Measurements from ENCODE around the gene DPP7. TPM values are rescaled to one million over a fixed set of nuclear protein-coding genes. Genes with fewer than 3 reads are reported as not detected.
A peak's percentile ranks its signal among the peaks of the same experiment; 100 is the strongest.

The DPP7 gene
- total RNA-seq, 2 experiments from 2014 or later: 154 to 182 TPM

DNA sequence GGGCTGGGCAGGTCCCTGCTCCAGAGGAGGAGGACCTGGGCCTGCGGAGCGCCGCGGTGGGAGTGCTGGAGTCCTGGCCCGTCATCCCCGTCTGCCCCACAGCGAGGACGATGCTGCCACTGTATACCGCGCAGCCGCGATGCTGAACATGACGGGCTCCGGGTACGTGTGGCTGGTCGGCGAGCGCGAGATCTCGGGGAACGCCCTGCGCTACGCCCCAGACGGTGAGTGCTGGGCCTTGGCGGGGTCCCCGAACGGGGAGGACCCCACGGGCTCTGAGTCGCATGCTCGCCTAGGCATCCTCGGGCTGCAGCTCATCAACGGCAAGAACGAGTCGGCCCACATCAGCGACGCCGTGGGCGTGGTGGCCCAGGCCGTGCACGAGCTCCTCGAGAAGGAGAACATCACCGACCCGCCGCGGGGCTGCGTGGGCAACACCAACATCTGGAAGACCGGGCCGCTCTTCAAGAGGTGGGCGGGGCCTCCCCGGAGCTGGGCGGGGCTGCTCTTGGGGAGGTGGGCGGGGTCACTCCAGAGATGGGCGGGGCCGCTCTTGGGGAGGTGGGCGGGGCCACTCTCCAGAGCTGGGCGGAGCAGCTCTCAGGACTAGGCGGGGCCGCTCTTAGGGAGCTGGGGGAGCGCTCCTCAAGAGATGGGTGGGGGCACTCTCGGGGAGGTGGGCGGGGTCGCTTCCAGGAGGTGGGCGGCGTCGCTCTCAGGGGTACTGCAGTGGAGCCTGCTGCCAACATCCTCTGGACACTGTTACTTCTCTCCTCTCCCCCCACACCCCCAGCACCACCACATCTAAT, 42.2 kb upstream of the DPP7 start:
- H2AFZ ChIP-seq (ENCODE audit: low read length): no peak overlapping the region
- H3K9me3 ChIP-seq (ENCODE audit: low read length): no peaks in the 10 kb centered on the region
- no peaks in the 10 kb centered on the region for H3K9me2 ChIP-seq (ENCODE audit: insufficient read depth, low read length)
- TF ChIP-seq, protein P1, sequence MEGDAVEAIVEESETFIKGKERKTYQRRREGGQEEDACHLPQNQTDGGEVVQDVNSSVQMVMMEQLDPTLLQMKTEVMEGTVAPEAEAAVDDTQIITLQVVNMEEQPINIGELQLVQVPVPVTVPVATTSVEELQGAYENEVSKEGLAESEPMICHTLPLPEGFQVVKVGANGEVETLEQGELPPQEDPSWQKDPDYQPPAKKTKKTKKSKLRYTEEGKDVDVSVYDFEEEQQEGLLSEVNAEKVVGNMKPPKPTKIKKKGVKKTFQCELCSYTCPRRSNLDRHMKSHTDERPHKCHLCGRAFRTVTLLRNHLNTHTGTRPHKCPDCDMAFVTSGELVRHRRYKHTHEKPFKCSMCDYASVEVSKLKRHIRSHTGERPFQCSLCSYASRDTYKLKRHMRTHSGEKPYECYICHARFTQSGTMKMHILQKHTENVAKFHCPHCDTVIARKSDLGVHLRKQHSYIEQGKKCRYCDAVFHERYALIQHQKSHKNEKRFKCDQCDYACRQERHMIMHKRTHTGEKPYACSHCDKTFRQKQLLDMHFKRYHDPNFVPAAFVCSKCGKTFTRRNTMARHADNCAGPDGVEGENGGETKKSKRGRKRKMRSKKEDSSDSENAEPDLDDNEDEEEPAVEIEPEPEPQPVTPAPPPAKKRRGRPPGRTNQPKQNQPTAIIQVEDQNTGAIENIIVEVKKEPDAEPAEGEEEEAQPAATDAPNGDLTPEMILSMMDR (conservative IDR thresholded peaks at IDR 0.05; ENCODE audit: low read length): no peak
- no peak for TF ChIP-seq EZH2phosphoT487 (IDR thresholded peaks at IDR 0.05; ENCODE audit: borderline replicate concordance, low read depth, low read length)
- no peak overlapping the region for H3K27ac ChIP-seq (ENCODE audit: low read depth, low read length, poor library complexity, severe bottlenecking)
- DNase-seq (ENCODE audit: low spot score): peak; percentile 79
- H3K4me2 ChIP-seq (ENCODE audit: low read length): peak overlapping the region; percentile 49; the same call in 1 of the 2 replicates
- intact Hi-C loops (cut with micrococcal nuclease; ENCODE audit: unreplicated experiment): loop anchor here (10.0 kb wide), 1 partner anchor 612 kb away; the partner anchor contains the start of gene NOTCH1
- peak overlapping the region; percentile 20 for H3K4me3 ChIP-seq (ENCODE audit: low read depth, low read length, poor library complexity, severe bottlenecking)
- CTCF ChIA-PET (ENCODE audit: unreplicated experiment): interaction anchor here (0.6 kb wide), 1 partner anchor 26 kb away, joined by 3 read pairs; no protein-coding TSS in a partner anchor
- H3K79me2 ChIP-seq (ENCODE audit: insufficient read depth, low read depth, low read length): no peaks in the 10 kb centered on the region
- no TSS peak for BruUV-seq (replicated peaks)
- H3K4me1 ChIP-seq (ENCODE audit: insufficient read depth, low read length, poor library complexity, severe bottlenecking): peaks cover 30% of the 10 kb centered on the region
- POLR2A ChIA-PET: interaction anchor here (0.6 to 1.2 kb wide), 4 partner anchors 24 to 616 kb away, joined by 3 to 4 read pairs (median 3); partner anchors contain the start of genes ANAPC2 and SSNA1
- no peaks in the 10 kb centered on the region for H4K20me1 ChIP-seq (ENCODE audit: insufficient read depth, low read length)
- no peaks in the 10 kb centered on the region for H3K36me3 ChIP-seq (ENCODE audit: insufficient read depth, low read length)

DNA sequence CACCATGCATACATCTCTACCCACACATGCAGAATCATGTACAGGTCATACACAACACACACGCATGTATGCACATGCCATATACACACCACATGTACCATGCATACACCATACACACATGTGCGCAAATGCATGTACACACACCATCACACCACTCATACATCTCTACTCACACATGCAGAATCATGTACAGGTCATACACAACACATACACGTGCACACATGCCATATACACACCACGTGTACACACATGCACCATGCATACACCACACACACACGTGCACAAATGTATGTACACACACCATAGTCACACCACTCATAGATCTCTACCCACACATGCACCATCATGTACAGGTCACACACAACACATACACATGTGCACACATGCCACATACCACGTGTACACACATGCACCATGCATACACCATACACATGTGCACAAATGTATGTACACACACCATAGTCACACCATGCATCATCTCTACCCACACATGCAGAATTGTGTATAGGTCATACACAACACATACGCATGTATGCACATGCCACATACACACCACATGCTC, 38.4 kb upstream of the DPP7 start:
- peaks cover 31% of the 10 kb centered on the region for H3K4me1 ChIP-seq (ENCODE audit: insufficient read depth, low read length, poor library complexity, severe bottlenecking)
- intact Hi-C loops (cut with micrococcal nuclease; ENCODE audit: unreplicated experiment): loop anchor here (5.0 to 10.0 kb wide), 2 partner anchors 36 to 608 kb away; partner anchors contain the start of gene NOTCH1
- no peak overlapping the region for H3K4me2 ChIP-seq (ENCODE audit: low read length)
- CTCF ChIA-PET (ENCODE audit: unreplicated experiment): no interaction called here
- H3K36me3 ChIP-seq (ENCODE audit: insufficient read depth, low read length): no peaks in the 10 kb centered on the region
- TF ChIP-seq EZH2phosphoT487 (IDR thresholded peaks at IDR 0.05; ENCODE audit: borderline replicate concordance, low read depth, low read length): no peak
- TF ChIP-seq, protein P1 (conservative IDR thresholded peaks at IDR 0.05; ENCODE audit: low read length): no peak
- H3K27ac ChIP-seq (ENCODE audit: low read depth, low read length, poor library complexity, severe bottlenecking): no peak overlapping the region
- H4K20me1 ChIP-seq (ENCODE audit: insufficient read depth, low read length): no peaks in the 10 kb centered on the region
- no peak overlapping the region for H3K4me3 ChIP-seq (ENCODE audit: low read depth, low read length, poor library complexity, severe bottlenecking)
- no peaks in the 10 kb centered on the region for H3K9me2 ChIP-seq (ENCODE audit: insufficient read depth, low read length)
- no peak for DNase-seq (ENCODE audit: low spot score)
- no peaks in the 10 kb centered on the region for H3K9me3 ChIP-seq (ENCODE audit: low read length)
- no peak overlapping the region for H2AFZ ChIP-seq (ENCODE audit: low read length)
- POLR2A ChIA-PET: no interaction called here
- BruUV-seq (replicated peaks): no TSS peak
- no peaks in the 10 kb centered on the region for H3K79me2 ChIP-seq (ENCODE audit: insufficient read depth, low read depth, low read length)

Measured in OCI-LY7 (cell line).